RCC 7860 (cell line): Measurements from ENCODE around the gene NGEF.
"Not testable (repeated sequence)": the region's sequence is repeated elsewhere in the genome, so short reads cannot be mapped to it uniquely, and the experiment has no call there.

Source experiments
- DNase-seq: peaks from one replicate; pipeline ENCODE4 v3.0.0-alpha.2; 2015; ENCODE audit warnings: low spot score
- FAIRE-seq: peaks from 2 replicates; lab custom pipeline; 2012; peaks lifted over from hg19 to GRCh38; lab: Jason Lieb, UNC

Gene NGEF

DNA sequence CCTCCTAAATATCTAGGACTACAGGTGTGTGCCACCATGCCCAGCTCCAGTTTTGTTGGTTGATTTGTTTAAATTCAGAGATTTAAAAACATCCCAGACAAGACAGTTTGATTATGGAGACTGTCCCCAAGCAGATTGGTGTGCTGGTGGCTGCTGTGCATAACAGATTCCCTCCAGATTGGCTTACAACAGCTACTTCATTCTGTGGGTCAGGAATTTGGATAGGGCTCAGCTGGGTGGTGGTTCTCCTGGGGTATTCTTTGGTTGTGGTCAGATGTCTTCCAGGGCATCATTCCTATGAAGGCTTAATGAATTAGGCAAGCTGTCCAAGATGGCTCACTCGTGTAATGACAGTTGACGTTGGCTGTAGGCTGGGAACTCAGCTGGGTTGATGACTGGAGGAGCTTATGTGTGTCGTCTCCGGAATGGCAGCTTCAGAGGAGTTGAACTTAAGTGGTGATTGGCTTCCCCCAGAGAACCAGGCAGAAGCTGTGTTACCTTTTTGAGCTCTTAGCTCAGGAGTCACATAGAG, 153.6 kb downstream of the NGEF start:
- DNase-seq (no peak), FAIRE-seq (no peak)

DNA sequence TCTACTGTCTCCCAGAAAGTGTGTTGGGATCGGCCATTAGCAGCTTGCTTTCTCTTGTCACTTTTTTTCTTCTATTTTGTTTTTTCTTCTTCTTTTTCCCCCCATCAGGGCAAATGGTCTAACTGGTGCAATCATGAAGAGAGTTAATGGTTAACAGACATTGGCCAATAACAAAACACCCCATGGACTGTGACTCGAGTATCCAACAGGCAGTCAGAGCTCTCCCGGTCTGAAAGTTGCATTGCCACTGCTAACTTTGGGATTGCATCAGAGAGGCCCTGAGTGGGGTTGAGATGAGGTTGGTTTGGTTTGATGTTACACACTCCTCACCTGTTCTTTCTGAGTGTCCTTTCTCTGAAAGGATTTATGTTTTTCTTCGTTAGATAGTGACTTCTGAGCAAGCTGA, 155.9 kb downstream of the NGEF start:
- FAIRE-seq, result no peak
- DNase-seq, result peak; percentile 51

DNA sequence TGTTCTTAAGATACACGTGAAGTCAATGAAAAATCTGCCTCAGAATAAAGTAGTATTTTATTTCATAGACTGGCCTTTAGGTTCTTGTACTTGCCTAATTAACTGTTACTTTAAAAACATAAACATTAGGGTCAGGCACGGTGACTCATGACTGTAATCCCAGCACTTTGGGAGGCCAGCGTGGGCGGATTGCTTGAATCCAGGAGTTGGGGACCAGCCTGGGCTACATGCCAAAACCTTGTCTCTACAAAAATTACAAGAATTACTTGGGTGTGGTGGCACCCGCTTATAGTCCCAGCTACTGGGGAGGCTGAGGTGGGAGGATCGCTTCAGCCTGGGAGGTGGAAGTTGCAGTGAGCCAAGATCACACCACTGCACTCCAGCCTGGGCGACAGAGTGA, 159.0 kb downstream of the NGEF start:
- peak; percentile 17 for FAIRE-seq
- peak; percentile 23 for DNase-seq

DNA sequence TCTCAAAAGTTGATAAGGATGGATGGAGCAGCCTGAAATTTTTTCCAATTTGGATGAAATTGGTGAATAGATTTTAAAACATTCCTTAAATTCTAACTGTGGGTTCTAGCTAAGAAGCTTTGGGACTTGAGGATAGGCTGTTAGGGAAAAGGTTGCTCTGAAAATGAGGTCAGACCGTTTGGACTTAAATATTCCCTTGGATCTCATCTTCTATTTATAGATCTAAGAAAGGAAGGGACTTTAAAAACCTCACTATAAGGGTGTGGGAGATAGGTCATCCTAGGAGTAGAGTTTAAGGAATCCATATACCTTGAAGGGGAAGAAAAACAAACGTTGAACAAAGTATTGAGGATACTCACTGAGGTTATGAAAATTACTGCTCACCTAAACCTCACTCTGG, 160.4 kb downstream of the NGEF start:
- DNase-seq, result no peak
- FAIRE-seq, result no peak

DNA sequence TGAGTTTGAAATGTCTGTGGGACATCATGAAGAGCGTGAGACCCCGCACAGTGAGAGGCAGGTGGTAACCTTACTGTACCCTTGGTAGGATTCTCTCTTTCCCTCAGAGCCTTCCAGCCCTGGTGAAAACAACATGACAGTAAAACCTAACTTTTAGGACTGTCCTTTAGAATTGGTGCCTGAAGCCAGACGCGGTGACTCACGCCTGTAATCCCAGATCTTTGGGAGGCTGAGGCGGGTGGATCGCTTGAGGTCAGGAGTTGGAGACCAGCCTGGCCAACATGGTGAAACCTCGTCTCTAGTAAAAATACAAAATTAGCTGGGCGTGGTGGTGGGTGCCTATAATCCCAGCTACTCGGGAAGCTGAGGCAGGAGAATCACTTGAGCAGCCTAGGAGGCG, 161.0 kb downstream of the NGEF start:
- DNase-seq, FAIRE-seq: not testable (repeated sequence)

DNA sequence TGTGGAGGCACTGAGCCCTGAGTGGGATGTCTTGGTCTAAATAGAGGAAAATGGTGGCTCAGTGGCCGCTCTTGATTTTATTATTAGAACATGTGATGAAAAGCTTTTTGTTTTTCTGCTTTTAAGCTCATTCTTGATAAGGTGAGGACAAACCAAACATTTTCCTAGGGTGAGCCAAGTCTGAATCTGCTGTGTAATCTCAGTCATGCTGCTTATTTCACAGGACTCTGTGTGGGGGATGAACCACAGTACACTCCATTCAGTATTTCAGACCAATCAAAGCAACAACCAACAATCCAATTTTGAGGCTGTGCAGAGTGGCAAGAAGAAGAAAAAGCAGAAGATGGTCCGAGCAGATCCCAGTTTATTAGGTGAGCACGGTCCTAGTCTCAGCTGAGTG, 163.0 kb downstream of the NGEF start:
- no peak for FAIRE-seq
- DNase-seq, result no peak

DNA sequence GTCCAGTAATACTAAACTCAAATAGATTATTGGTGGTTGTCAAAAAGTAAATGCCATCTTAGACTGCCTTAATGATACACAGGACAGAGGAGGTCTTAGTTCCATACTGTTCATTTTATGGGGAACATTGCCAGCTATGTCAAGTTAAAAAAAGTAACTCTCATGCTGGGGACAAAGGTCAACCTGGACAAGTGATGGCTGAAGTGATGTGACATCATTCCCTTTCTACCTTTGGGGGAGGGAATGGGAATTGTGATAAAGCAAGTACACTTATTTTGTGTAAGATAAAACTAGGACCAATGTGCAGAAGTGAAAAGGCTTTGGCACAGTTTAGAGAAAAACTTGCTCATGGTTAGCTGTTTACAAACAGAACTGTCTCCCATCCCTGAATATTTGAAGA, 167.0 kb downstream of the NGEF start:
- FAIRE-seq (no peak), DNase-seq (no peak)

DNA sequence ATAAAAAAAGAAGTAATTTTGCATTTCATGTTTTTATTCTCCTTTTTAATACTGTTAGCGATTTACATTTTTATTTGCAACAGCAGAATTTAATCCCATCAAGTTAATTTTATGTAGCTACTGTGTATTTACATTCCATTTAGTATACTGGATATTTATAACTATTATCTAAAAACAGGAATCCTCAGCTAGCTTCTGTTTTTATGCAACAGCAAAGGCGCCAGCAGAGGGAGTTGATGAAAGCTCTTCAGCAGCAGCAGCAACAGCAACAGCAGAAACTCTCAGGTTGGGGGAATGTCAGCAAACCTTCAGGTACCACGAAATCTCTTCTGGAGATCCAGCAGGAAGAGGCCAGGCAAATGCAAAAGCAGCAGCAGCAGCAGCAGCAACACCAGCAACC, 169.2 kb downstream of the NGEF start:
- DNase-seq (no peak), FAIRE-seq (no peak)

DNA sequence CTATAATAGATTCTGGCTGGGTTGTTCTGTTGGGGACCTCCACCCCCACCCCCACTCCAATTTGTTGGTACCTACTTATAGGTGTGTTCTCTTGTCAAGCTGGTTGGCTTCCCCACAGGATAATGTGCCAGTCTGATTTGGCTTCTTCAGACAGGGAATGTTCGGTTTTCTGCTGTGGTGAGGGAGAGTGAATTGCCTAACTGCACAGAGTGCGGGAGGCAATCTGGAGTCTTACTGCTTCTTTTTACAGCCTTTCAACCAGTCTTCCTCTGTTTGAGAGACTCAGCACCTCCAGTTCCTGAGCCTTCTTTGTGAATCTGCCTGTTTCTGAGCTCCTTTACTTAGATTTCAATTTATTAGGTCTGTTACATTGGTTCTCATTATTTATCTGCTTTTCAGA, 170.4 kb downstream of the NGEF start:
- no peak for FAIRE-seq
- no peak for DNase-seq

DNA sequence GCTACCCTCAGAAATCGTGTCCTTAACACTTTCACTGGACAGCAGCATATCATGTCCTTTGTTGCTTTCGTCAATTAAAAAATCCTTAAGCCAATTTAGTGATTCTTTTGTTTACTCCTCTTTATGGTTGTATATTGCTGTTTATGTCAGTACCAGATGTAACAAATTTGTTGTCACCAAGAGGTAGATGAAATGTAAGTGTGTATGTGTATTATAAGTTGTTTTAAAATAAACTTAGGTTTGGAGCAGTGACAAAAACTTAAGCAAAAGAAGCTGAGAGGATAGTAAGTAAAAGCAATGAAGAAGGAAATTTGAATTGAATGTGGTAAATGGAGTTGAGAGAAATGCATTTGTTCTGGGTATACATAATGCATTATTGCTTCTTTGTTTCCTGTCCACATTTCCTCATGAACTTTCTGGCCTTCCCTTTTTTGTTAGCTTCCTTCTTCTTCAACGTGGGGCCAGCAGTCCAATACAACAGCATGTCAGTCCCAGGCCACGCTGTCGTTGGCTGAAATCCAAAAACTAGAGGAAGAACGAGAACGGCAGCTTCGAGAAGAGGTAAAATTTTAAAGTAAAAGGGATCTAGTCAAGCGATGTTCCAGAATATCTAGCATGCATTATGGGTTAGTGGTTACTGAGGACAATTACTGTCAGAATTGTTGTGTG, 173.5 kb downstream of the NGEF start:
- no peak for FAIRE-seq

DNA sequence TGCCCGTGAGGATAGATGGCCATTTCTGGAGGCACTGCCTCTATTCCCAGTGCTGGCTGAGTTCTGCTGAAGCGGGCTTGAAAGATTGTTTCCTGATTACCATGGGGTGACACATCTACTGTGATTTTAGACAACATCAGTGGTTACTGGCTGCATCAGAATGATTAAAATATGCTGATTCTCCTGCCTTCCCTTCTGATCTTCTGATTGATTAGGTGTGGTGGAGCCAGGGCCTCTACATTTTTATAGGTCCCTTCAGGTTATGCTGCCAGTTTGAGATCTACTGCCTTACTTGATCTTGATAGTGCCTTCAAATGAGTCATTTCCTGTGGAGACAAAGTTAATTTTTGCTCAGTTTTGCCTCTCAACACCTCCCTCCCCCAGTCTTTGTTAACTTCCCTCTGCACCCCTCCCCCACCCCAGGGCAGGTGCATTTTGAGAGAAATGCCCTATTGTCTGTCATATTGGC, 174.6 kb downstream of the NGEF start:
- DNase-seq (peak; percentile 60), FAIRE-seq (peak; percentile 73)

More for the DNA sequence above, 173.5 kb downstream of the NGEF start:
- DNase-seq, result no peak

DNA sequence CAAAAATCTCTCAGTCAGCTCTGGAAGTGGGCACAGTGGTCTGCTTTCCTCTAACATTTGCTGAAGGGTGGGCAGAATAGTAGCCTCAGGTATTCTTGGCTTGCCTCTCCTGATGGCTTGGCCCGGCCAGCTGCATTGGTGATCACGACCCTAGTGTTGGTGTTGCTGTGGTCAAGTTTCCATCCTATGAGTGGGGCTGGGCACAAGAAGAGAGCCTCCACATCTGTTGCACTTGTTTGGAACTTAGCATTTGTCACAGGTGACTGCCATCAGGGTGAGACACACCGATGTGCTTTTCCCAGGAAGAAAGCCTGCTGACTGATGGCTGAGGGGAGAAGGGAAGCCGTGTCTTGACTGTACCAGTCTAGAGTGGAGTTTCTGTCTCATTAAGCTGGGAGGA, 176.1 kb downstream of the NGEF start:
- DNase-seq, result no peak
- FAIRE-seq, result no peak

DNA sequence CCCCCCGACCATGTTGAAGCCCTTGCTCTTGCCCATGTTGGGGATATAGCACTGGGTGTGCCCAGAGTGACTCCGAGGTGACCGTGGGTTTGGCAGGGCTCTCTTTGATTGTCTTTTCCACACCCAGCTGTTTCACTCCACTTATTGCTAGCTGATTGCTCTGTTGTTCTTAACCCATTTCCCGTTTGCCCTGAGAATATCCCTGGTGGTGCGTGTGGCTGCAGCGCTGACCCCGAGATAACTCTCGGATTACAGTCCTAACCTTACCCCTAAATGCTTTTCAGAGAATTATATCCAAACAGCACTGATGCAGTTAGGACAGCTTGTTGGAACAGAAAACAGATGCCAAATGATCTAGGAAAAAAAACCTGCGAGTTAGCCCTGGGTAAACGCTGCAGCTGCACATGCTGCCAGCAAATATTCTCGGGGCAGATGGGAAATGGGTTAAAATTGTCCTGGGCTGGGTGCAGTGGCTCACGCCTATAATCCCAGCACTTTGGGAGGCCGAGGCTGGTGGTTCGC, 177.3 kb downstream of the NGEF start:
- FAIRE-seq (no peak), DNase-seq (no peak)

DNA sequence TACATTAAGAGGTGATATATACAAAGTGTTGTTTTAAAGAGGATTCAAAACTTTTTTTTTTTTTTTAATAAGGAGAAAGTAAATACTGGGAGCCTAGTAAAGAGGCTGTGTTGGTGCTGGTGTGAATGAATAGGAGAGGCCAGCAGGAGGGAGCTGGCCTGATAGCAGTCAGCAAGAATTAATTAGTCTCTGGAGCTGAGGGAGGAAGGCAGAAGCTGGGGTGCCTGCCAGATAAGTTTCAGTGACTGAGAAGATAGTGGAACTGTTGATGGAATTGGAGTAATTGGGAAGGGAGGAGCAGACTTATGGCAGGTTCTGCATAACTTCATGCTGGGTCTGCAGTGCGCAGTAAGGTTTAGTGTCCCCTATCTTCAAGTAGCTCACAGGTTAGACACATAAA, 179.2 kb downstream of the NGEF start:
- DNase-seq (no peak), FAIRE-seq (no peak)

DNA sequence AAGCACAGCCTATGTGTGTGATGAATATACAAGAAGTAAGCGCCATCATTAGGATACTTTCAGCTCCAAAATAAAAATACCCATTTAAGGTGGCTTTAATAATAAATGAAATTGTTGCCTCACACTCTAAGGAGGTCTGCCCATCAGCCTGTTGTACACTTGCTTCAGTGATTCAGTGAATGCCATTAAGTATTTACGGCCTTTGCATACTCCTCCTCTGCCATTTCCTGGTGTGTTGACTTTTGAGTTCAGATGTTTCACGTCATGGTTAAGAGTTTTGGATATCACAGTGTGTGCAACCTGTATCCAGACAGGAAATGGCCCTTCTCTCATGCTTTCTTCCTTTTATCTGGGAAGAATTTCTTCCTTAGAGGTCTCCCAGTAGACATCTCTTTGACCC, 181.6 kb downstream of the NGEF start:
- DNase-seq (no peak), FAIRE-seq (no peak)

DNA sequence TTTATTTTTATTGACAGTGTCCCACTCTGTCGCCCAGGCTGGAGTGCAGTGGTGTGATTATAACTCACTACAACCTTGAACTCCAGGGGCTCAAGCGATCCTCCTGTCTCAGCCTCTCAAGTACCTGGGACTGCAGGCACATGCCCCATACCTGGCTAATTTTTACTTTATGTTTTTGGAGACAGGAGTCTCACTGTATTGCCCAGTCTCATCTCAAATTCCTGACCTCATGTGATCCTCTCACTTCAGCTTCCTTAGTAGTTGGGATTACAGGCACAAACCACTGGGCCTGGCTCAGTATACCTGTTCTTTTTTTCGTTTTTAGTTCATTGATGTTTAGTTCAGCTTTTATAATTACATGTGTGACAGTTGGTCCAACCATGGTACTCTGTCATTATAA, 183.1 kb downstream of the NGEF start:
- FAIRE-seq, result no peak
- no peak for DNase-seq
